ENCODE data around the gene SERINC2.

- TF ChIP-seq EP300 (IDR thresholded peaks at IDR 0.05; ENCODE audit: borderline replicate concordance) (no peak), YY1 (IDR thresholded peaks at IDR 0.05; ENCODE audit: low read depth) (no peak), ZBTB7A (IDR thresholded peaks at IDR 0.05; ENCODE audit: low read depth) (no peak), NFIC (IDR thresholded peaks at IDR 0.05) (no peak), TAF1 (IDR thresholded peaks at IDR 0.05; ENCODE audit: low read depth) (no peak), REST (IDR thresholded peaks at IDR 0.05; ENCODE audit: low read depth) (no peak), RAD21 (IDR thresholded peaks at IDR 0.05; ENCODE audit: low read depth) (no peak), EGR1 (IDR thresholded peaks at IDR 0.05) (no peak), MAX (IDR thresholded peaks at IDR 0.05) (no peak), USF1 (IDR thresholded peaks at IDR 0.05) (no peak), FOXM1 (IDR thresholded peaks at IDR 0.05; ENCODE audit: borderline replicate concordance, low read depth) (no peak), TCF12 (IDR thresholded peaks at IDR 0.05; ENCODE audit: low read depth) (no peak), CEBPB (IDR thresholded peaks at IDR 0.05) (no peak), CREB1 (IDR thresholded peaks at IDR 0.05; ENCODE audit: low read depth) (no peak)
Measured at GRCh38 chr1:31421371-31422040, 8.5 kb downstream of the SERINC2 start.

Data from Ishikawa (cell line).